PC-3 (cell line): ENCODE measurements around the gene FTO. TPM values are rescaled to one million over a fixed set of nuclear protein-coding genes. Genes with fewer than 3 reads are reported as not detected.

ENCODE experiments used
- ATAC-seq: fragments of 200-7000 bp; cut with Tn5 transposase; 2 replicates; pipeline ENCODE4 v1.9.1; 2020; ENCODE audit warnings: mild to moderate bottlenecking, moderate library complexity
- BruUV-seq: library from RNA; stranded (reverse); fragments of 400-500 nt; replicated peaks from 2 replicates; lab custom pipeline; 2021; lab: Mats Ljungman, UMichigan
- CTCF ChIA-PET: fragments of 300-600 bp; sonication (Branson Sonifier 250); formaldehyde crosslinking; loops from one replicate; lab custom pipeline; 2022; ENCODE audit warnings: antibody characterized with exemption; lab: Charles Lee
- POLR2A ChIA-PET: fragments of 300-600 bp; sonication (Branson Sonifier 250); formaldehyde crosslinking; loops from one replicate; lab custom pipeline; 2022; ENCODE audit warnings: antibody characterized with exemption; ENCODE audit not compliant: unreplicated experiment; lab: Charles Lee
- DNase-seq: peaks from one replicate; pipeline ENCODE4 v3.0.0-alpha.2; 2015
- H2AFZ ChIP-seq: fragments of 300-600 bp; sonication (generic); 2 replicates; pipeline ENCODE4 v1.6.0; 2016; ENCODE audit warnings: antibody characterized with exemption, low read length
- H3F3A ChIP-seq: fragments of 300-600 bp; sonication (generic); one replicate; pipeline ENCODE4 v1.6.0; 2017; ENCODE audit warnings: antibody characterized with exemption, low read length, control low read depth, mild to moderate bottlenecking; ENCODE audit not compliant: unreplicated experiment
- H3K27ac ChIP-seq: fragments of 300-600 bp; sonication (generic); 2 replicates; pipeline ENCODE4 v1.5.1; 2016; ENCODE audit warnings: mild to moderate bottlenecking, low read length
- H3K27me3 ChIP-seq: fragments of 300-600 bp; sonication (generic); 2 replicates; pipeline ENCODE4 v1.6.1; 2016; ENCODE audit warnings: low read length, mixed read lengths
- H3K36me3 ChIP-seq: fragments of 300-600 bp; sonication (generic); 2 replicates; pipeline ENCODE4 v1.6.1; 2016; ENCODE audit warnings: low read depth, mixed run types, low read length, mixed read lengths
- H3K4me1 ChIP-seq: fragments of 300-600 bp; sonication (generic); 2 replicates; pipeline ENCODE4 v1.5.1; 2016; ENCODE audit warnings: low read length; ENCODE audit not compliant: insufficient read depth
- H3K4me2 ChIP-seq: fragments of 300-600 bp; sonication (generic); 2 replicates; pipeline ENCODE4 v1.6.0; 2016; ENCODE audit warnings: low read length
- H3K4me3 ChIP-seq: fragments of 300-600 bp; sonication (generic); 2 replicates; pipeline ENCODE4 v1.5.1; 2016; ENCODE audit warnings: mild to moderate bottlenecking, low read length, mixed read lengths
- H3K79me2 ChIP-seq: fragments of 300-600 bp; sonication (generic); 2 replicates; pipeline ENCODE4 v1.6.1; 2017; ENCODE audit warnings: low read length, mixed read lengths
- H3K9ac ChIP-seq: fragments of 300-600 bp; sonication (generic); 2 replicates; pipeline ENCODE4 v1.6.0; 2016; ENCODE audit warnings: mild to moderate bottlenecking, low read length
- H3K9me2 ChIP-seq: fragments of 300-600 bp; sonication (generic); replicated peaks from 2 replicates; pipeline ENCODE4 v1.6.1; 2016; ENCODE audit warnings: mixed run types, low read length, mixed read lengths
- H3K9me3 ChIP-seq: fragments of 300-600 bp; sonication (generic); 2 replicates; pipeline ENCODE4 v1.6.1; 2016; ENCODE audit warnings: low read length, mixed read lengths
- H4K20me1 ChIP-seq: fragments of 300-600 bp; sonication (generic); 2 replicates; pipeline ENCODE4 v1.6.1; 2016; ENCODE audit warnings: low read length, mixed read lengths
- CTCF ChIP-seq: fragments of 300-600 bp; sonication (generic); conservative IDR thresholded peaks from 2 replicates; pipeline ENCODE4 v1.5.1; 2017; ENCODE audit warnings: antibody characterized with exemption, low read depth, mild to moderate bottlenecking, low read length
- EZH2 ChIP-seq: fragments of 300-600 bp; sonication (generic); IDR thresholded peaks from one replicate; pipeline ENCODE4 v1.6.1; 2017; ENCODE audit warnings: antibody characterized with exemption, mild to moderate bottlenecking, low read length; ENCODE audit not compliant: unreplicated experiment
- EZH2phosphoT487 ChIP-seq: fragments of 300-600 bp; sonication (generic); IDR thresholded peaks from 2 replicates; pipeline ENCODE4 v1.6.1; 2018; ENCODE audit warnings: mild to moderate bottlenecking, antibody characterized with exemption, low read length, borderline replicate concordance
- intact Hi-C: fragments of 100-400 bp; cut with micrococcal nuclease; formaldehyde crosslinking; loops from 2 replicates; pipeline ENCODE4 v1.9.0; 2023
- total RNA-seq: library from RNA; depleted of rRNA; stranded (reverse); fragments of >200 nt; gene quantifications from 2 replicates; pipeline ENCODE4 v1.2.3, GENCODE V29; 2014

Gene FTO
- total RNA-seq, 1 experiment from 2014 or later = 27.0 TPM

GRCh38 chr16:53974484-53975080 is 270.6 kb downstream of the FTO start:
- Histone ChIP-seq H3K9me2 (no peaks in the 10 kb centered on the region), H3K9me3 (no peaks in the 10 kb centered on the region), H2AFZ (no peak overlapping the region), H3K4me3 (no peak overlapping the region), H3K9ac (no peak overlapping the region), H3K79me2 (no peaks in the 10 kb centered on the region), H3K36me3 (no peaks in the 10 kb centered on the region), H3F3A (no peaks in the 10 kb centered on the region), H3K27ac (no peak overlapping the region), H4K20me1 (no peaks in the 10 kb centered on the region), H3K27me3 (no peaks in the 10 kb centered on the region), H3K4me2 (no peak overlapping the region), H3K4me1 (no peaks in the 10 kb centered on the region)
- intact Hi-C loops = no loop called here
- no peak for ATAC-seq
- DNase-seq = no peak
- ChIA-PET POLR2A (no interaction called here), CTCF (no interaction called here)
- TF ChIP-seq EZH2 (no peak), CTCF (no peak), EZH2phosphoT487 (no peak)
- BruUV-seq = no TSS peak

- POLR2A ChIA-PET = no interaction called here
- no peaks in the 10 kb centered on the region for H3K4me1 ChIP-seq
- ATAC-seq = no peak
- no peak for DNase-seq
- no peaks in the 10 kb centered on the region for H3K27me3 ChIP-seq
- H3K9me2 ChIP-seq = no peaks in the 10 kb centered on the region
- no peaks in the 10 kb centered on the region for H3K36me3 ChIP-seq
- CTCF ChIA-PET = no interaction called here
- no peaks in the 10 kb centered on the region for H4K20me1 ChIP-seq
- H2AFZ ChIP-seq = no peak overlapping the region
- H3K79me2 ChIP-seq = no peaks in the 10 kb centered on the region
- TF ChIP-seq CTCF (no peak), EZH2phosphoT487 (no peak), EZH2 (no peak)
- H3K9me3 ChIP-seq = no peaks in the 10 kb centered on the region
- intact Hi-C loops = no loop called here
- no peak overlapping the region for H3K4me3 ChIP-seq
- no peak overlapping the region for H3K4me2 ChIP-seq
- no peak overlapping the region for H3K27ac ChIP-seq
- H3F3A ChIP-seq = no peaks in the 10 kb centered on the region
- H3K9ac ChIP-seq = no peak overlapping the region
- BruUV-seq = no TSS peak
Observed at GRCh38 chr16:53980675-53981074, 276.7 kb downstream of the FTO start.

- ATAC-seq = no peak
- Histone ChIP-seq H3K9me2 (no peaks in the 10 kb centered on the region), H3K9me3 (no peaks in the 10 kb centered on the region), H3K4me2 (no peak overlapping the region), H3K4me3 (no peak overlapping the region), H3K79me2 (no peaks in the 10 kb centered on the region), H4K20me1 (no peaks in the 10 kb centered on the region), H3K27me3 (no peaks in the 10 kb centered on the region), H3K9ac (no peak overlapping the region), H3K4me1 (no peaks in the 10 kb centered on the region), H3K27ac (no peak overlapping the region), H3F3A (no peaks in the 10 kb centered on the region), H2AFZ (no peak overlapping the region), H3K36me3 (no peaks in the 10 kb centered on the region)
- ChIA-PET CTCF (interaction anchor here (0.6 kb wide), 1 partner anchor 239 kb away, joined by 4 read pairs; no protein-coding TSS in a partner anchor), POLR2A (no interaction called here)
- intact Hi-C loops = no loop called here
- DNase-seq = peak; percentile 5
- no TSS peak for BruUV-seq
- TF ChIP-seq EZH2 = no peak
- TF ChIP-seq EZH2phosphoT487 = no peak
- TF ChIP-seq CTCF = no peak
Observed at GRCh38 chr16:53982631-53983042, 278.7 kb downstream of the FTO start.
